HL-60/S4 treated with phorbol 12-myristate 13-acetate at 8.2 ng/mL for 4 days and 3 days (cell line): ENCODE measurements around the gene CDC42SE2.
"Not testable (repeated sequence)": the region's sequence is repeated elsewhere in the genome, so short reads cannot be mapped to it uniquely, and the experiment has no call there.

Source experiments
- in situ Hi-C: fragments of 300-500 bp; cut with MboI; formaldehyde crosslinking; loops from 2 replicates; pipeline ENCODE4 v1.15.0; 2022; ENCODE audit warnings: low sequenced_read_pairs

CDC42SE2 gene

DNA sequence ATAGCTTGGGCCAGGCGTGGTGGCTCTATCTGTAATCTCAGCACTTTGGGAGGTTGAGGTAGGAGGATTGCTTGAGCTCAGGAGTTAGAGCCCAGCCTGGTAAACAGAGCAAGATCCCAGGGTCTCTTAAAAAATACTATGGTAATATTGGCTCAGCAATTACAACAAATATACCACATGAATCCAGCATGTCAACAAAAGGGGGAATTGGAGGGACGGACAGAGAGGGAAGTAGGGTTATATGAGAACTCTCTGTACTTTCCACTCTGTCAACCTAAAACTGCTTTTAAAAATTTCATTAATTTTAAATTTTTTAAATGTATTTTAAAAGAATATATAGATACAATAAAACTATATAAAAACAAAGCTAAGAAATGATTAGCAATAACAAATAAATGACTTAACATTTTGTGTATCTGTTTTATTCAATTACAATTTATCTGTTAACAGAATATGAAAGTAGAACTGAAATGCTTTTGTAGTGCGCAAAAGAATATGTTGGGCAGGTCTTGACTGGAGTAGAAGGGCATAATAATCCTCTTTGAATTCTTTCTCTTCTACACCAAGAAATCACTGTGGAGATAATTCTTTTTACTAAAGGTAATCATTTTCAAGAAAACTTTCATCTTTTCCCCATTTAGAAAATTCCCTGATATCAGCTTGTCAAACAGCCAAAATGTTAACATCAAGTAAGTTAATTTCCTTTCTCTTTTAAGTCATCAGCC, 12.9 kb upstream of the CDC42SE2 start:
- in situ Hi-C loops = no loop called here

GRCh38 chr5:131252824-131253171, 11.1 kb upstream of the CDC42SE2 start:
- in situ Hi-C loops = no loop called here

DNA sequence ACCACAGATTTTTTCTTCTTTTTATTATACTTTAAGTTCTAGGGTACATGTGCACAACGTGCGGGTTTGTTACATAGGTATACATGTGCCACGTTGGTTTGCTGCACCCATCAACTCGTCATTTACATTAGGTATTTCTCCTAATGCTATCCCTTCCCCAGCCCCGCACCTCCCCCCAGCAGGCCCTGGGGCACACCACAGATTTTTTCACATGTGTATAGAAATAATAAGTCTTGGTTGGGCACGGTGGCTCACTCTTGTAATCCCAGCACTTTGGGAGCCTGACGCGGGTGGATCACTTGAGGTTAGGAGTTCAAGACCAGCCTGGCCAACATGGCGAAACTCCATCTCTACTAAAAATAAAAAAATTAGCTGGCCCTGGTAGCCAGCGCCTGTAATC, 9.8 kb upstream of the CDC42SE2 start:
- in situ Hi-C loops = not testable (repeated sequence)

- in situ Hi-C loops = no loop called here
Measured at GRCh38 chr5:131254741-131255140, 9.1 kb upstream of the CDC42SE2 start.

DNA sequence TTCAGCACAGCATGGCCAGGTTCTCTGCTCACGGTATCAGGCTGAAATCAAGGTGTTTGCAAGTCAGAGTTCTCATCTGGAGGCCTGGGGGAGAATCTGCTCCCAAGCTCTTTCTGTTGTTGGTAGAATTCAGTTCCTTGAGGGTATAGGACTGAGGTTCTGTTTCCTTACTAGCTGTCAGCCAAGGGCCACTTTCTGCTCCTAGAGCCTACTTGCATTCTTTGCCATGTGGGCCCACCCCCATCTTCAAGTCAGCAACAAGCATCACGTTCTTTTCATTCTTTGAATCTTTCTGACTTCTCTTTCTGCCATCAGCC, 7.4 kb upstream of the CDC42SE2 start:
- in situ Hi-C loops = no loop called here

DNA sequence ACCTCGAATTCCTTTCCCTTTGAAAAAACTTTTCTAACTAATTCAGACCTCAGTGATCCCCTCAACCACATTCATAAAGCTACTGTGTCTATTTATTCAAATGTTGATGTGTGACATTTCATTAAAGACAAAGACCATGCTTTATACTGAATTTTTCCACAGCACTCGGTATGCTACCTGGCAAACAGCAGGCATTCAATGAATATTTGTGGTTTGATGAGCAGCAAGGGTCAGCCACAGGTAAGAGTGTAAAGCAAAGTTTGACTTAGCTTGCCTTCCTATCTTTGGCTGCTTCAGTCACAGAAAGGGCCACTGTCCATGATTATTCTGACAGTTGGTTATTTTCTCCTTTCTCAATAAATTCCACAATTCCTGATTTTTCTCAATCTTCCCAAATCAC, 5.1 kb upstream of the CDC42SE2 start:
- in situ Hi-C loops = no loop called here

GRCh38 chr5:131259326-131259725, 4.5 kb upstream of the CDC42SE2 start:
- in situ Hi-C loops = no loop called here

DNA sequence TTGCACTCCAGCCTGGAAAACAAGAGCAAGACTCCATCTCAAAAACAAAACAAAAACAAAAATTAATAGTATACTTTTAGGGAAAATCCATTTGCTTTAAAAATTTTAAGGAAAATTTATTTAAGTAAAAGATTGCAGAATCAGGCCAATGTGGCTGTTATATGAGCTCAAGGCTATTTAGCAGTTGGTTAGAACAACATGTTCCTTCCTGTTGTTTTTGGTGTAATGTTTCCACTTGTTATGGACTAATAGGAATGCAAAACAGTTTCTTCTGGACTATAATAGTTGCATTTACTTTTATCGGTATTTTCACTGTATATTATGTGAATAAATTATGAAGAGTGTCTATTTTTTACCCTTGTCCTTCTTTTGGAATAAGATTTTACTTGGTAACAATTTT, 3.0 kb upstream of the CDC42SE2 start:
- in situ Hi-C loops = no loop called here

- in situ Hi-C loops = no loop called here
Measured at GRCh38 chr5:131261483-131261882, 2.4 kb upstream of the CDC42SE2 start.

- in situ Hi-C loops = no loop called here
Measured at GRCh38 chr5:131262953-131263541, 806 bp upstream of the CDC42SE2 start.

DNA sequence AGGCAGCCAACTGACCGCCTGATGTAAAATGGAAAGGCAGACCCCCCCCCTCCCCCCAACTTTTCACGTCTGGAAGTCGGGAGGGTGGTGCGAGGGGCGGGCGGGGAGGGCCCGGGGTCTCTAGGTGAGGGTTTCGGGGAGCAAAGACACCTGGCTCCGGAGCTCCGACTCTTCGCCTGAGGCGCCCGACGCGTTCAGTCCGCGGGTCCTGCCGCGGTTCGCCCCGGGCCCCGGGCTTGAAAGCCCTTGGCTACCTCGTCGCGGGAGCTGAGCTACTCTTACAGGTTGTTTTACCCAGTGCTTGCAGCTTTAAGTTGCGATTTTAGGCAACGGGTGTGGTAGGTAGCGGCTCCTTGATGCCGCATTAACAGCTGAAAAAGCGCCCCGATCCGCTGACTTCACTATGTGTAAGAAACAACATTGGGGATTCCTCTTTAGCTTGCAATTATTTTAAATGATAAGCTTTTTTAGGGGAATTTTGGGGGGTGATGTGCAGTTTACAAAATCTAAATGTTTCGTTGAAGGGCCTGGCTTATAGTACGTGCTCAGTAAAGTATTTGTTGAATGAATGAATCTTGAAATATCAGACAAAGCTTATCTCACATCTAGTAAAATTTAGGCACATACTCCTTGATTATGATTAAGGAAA, 722 bp downstream of the CDC42SE2 start:
- in situ Hi-C loops = no loop called here

DNA sequence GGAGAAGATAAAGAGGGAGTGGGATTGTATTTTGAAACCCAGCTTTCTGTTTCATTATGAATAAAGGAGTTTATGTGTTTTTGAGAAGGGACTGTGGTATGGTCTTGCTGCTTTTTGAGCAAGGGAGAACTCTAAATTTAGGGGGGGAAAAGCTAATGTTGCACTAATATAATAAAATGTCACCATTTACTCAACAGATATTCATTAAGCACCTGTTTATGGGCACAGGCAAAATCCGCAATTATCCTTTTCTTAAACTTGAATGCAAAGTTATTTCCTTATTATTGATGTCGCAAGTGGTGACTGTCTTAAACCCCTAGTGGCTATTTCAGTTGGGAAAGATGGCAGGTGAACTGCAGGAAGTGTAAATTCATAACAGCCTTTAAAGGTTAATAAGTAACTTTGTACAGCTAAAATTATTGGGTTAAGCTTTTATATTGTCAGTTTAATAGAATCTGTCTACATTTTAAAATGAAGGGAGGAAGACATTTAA, 1.5 kb downstream of the CDC42SE2 start:
- in situ Hi-C loops = no loop called here

DNA sequence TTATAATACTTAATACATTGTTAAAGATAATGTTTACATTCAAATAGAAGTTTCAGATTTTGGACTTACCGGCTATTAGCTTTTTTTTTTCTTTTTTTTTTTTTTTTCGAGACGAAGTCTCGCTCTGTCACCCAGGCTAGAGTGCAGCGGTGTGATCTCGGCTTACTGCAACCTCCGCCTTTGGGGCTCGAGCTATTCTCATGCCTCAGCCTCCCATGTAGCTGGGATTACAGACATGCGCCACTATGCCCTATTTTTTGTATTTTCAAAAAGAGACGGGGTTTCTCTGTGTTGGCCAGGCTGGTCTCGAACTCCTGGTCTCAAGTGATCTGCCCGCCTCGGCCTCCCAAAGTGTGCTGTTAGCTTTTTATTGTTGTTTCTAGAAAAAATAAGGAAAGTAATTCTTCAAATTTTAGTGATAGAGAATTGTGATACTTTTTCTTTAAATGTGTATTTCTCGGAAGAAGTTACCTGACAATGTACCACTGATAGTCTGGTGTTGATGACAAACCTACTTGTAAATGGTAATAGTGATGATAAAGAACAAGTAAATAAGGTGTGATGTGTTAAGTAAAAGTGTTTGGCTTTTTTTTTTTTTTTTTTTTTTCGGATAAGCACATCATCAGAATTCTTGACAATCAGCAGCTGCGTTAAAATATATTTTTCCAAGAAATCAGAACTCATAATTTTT, 2.7 kb downstream of the CDC42SE2 start:
- in situ Hi-C loops = no loop called here

DNA sequence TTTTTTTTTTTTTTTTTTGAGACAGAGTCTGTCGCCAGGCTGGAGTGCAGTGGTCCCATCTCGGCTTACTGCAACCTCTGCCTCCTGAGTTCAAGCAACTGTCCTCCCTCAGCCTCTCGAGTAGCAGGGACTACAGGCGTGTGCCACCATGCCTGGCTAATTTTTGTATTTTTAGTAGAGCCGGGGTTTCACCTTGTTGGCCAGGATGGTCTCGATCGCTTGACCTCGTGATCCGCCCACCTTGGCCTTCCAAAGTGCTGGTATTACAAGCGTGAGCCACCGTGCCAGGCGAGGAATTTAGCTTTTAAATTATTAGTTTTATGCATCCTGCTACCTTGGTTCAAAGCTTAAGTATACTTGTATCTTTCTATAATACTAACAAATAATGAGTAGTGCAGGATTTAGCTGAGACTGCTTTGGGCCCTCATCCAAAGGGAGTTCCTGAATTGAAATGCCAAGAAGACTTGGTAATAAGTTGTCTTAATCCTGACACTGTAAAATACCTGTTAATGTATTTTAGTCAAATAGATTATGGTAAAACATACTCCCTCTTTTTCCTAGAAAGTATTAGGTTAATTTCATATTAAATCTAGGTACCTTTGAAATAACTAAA, 5.0 kb downstream of the CDC42SE2 start:
- in situ Hi-C loops = no loop called here

GRCh38 chr5:131270809-131271208, 7.0 kb downstream of the CDC42SE2 start:
- in situ Hi-C loops = no loop called here

- in situ Hi-C loops = not testable (repeated sequence)
Measured at GRCh38 chr5:131271888-131272287, 8.0 kb downstream of the CDC42SE2 start.

GRCh38 chr5:131272307-131272706, 8.5 kb downstream of the CDC42SE2 start:
- in situ Hi-C loops = no loop called here

DNA sequence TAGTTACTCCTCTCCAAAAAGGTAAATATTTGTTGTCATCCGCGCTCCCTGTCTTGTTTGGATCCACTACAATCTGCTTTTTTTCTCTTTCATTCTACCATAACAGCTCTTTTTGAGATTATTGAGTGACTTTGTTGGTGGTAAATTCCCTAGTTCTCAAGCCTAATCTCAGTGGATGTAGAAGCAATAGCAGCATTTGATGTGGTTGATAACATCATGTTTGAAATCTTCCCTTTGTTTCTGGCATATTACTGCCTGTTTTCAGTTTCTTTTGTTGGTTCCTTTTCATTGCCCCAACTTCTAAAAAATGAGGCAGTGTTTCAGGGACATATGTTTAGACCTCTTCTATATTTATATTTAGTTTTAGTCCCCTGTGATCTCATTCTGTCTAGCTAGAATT, 8.9 kb downstream of the CDC42SE2 start:
- in situ Hi-C loops = no loop called here

- in situ Hi-C loops = no loop called here
Measured at GRCh38 chr5:131274326-131275063, 10.6 kb downstream of the CDC42SE2 start.

DNA sequence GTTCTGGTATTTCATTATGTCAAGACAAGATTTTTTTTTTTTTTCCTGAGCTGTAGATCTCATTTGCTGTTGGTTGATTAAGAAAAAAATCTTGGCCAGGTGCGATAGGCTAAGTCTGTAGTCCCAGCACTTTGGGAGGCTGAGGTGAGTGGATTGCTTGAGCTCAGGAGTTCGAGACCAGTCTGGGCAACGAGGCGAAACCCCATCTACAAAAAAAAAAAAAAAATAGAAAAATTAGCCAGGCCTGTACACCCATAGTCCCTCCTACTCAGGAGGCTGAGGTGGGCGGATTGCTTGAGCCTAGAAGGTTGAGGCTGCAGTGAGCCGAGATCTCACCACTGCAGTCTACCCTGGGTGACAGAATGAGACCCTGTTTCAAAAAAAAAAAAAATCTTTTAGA, 12.2 kb downstream of the CDC42SE2 start:
- in situ Hi-C loops = no loop called here

- in situ Hi-C loops = no loop called here
Measured at GRCh38 chr5:131277447-131277846, 13.6 kb downstream of the CDC42SE2 start.
